GM21528 (cell line): ENCODE data around the gene ADRA2B.

Experiments
- ATAC-seq: cut with Tn5 transposase; IDR thresholded peaks from one replicate; pipeline ENCODE4 v1.9.1; 2021; ENCODE audit warnings: mild to moderate bottlenecking, moderate library complexity; ENCODE audit not compliant: unreplicated experiment, low FRiP score

ADRA2B gene

GRCh38 chr2:96107708-96108065, 8.7 kb downstream of the ADRA2B start:
- ATAC-seq: no peak

- no peak for ATAC-seq
These were observed 9.2 kb downstream of the ADRA2B start for GRCh38 chr2:96106991-96107707.

DNA sequence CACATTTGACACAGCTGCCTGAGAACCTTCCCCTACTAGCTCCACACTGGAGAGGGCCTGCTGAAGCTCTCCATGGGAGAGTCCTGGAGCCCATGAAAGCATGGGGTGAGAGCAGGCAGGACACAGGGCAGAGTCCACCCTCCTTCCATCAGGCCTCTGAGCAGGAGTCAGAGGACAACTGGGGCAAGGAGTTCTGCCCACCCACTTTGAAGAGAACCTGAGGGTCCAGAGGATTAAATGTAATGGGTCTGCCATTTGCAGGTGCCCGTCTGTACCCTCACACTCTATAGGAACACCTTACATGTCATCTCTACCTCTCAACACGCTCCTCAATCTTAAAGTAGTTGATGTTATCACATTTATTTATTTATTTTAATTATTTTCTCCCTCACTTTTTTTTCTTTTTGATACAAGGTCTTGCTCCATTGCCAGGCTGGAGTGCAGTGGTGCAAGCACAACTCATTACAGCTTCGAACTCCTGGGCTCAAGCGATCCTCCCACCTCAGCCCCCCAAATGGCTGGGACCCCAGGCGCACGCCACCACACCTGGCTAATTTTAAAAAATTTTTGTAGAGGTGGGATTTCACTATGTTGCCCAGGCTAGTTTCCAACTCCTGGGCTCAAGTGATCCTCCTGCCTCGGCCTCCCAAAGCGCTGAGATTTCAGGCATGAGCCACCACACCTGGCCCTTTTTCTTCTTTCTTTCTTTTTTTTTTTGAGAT, 10.2 kb downstream of the ADRA2B start:
- ATAC-seq: no peak

DNA sequence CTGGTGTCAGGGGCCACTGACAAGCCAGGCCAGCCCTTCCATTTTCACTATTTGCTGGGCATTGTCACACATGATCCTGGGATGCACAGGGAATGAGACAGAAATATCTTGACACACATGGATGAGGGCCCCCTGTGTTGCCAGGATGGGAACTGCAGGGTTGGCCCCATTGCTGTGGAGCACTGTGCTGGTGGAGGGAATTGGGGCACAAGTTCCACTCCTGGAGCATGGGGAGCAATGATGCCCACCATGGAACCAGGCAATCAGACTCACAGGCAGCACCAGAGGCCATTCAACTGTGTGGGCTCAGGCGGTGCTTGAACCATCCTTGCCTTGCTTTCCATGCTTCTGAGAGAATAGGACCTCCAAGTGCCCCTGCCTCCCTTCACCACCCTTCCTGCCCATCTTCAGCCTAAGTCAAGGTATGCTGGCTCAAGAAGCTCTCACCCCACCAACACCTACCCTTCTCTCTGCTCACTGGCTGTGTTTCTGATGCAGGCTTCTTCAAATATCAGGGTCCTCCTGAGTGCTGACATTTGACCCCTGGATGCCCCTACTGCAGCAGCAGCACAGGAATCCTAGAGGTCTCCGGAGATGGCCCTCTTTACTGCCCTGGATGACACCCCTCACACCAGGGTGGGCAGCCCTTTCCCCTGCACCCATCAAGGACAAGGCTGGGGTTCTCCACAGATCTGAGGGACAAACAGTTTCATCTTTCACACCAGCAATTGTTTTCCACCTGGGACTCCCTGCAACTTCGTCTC, 11.0 kb downstream of the ADRA2B start:
- ATAC-seq: no peak

DNA sequence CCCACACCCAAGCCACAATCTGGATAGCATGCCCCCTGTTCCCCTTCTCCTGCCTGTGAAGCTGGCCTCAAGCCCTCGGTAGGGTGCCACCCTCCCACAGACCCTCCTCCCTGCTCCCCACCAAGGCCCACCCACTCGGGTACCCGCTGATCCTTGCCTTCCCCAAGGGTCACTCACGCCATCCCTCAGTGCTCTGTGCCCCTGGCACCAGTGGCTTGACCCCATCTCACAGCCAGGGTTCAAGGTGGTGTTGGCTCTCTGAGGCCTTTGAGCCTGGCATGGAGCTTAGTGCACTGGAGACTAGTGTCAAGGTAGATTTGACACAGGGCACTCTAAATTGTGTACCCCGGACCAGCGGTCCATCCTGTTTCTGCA, 11.9 kb downstream of the ADRA2B start:
- no peak for ATAC-seq

GRCh38 chr2:96103761-96104486, 12.4 kb downstream of the ADRA2B start:
- no peak for ATAC-seq

- ATAC-seq: no peak
These were observed 13.2 kb downstream of the ADRA2B start for GRCh38 chr2:96103187-96103601.

DNA sequence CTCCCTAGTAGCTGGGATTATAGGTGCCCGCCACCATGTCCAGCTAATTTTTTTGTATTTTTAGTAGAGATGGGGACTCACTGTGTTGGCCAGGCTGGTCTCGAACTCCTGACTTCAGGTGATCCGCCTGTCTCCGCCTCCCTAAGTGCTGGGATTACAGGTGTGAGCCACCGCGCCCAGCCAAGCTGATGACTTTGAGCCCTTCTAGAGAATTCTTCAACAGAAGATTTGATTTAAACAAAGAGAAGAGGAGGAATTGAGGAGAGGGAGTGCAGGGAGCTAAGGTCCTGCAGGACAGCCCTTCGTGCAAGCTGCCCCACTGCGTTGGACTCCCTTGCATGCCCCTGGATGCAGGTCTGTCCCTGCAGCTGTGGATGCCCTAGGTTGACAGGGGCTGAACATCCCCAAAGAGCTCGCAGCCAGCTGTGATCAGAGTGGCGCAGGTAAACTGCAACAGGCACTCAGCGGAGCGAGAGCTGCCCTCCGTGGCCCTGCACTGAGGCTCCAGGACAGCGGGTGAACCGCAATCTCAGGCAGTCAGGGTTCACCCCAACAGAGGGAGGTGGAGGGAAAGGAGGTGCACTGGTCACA, 13.7 kb downstream of the ADRA2B start:
- no peak for ATAC-seq

DNA sequence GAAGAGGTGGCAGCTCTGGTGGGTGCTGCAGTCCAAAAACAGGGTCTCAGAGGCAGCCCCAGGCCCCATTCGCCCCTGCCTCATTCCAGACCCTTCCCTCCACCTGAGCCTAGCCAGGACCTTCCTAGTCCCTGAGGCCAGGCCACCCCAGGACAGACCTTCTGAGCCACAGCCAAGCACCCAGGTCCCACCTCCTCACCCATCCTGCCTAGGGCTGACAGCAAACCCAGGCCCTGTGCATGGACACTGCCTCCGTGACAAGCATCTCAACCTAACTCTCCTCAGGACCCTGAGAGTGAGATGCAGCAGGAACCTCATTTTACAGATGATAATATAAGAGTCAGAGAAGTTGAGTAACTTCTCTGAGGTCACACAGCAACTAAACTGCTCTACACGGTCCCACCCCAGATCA, 15.5 kb downstream of the ADRA2B start:
- no peak for ATAC-seq

GRCh38 chr2:96099861-96100798, 16.2 kb downstream of the ADRA2B start:
- ATAC-seq: no peak

GRCh38 chr2:96098900-96099590, 17.3 kb downstream of the ADRA2B start:
- no peak for ATAC-seq

DNA sequence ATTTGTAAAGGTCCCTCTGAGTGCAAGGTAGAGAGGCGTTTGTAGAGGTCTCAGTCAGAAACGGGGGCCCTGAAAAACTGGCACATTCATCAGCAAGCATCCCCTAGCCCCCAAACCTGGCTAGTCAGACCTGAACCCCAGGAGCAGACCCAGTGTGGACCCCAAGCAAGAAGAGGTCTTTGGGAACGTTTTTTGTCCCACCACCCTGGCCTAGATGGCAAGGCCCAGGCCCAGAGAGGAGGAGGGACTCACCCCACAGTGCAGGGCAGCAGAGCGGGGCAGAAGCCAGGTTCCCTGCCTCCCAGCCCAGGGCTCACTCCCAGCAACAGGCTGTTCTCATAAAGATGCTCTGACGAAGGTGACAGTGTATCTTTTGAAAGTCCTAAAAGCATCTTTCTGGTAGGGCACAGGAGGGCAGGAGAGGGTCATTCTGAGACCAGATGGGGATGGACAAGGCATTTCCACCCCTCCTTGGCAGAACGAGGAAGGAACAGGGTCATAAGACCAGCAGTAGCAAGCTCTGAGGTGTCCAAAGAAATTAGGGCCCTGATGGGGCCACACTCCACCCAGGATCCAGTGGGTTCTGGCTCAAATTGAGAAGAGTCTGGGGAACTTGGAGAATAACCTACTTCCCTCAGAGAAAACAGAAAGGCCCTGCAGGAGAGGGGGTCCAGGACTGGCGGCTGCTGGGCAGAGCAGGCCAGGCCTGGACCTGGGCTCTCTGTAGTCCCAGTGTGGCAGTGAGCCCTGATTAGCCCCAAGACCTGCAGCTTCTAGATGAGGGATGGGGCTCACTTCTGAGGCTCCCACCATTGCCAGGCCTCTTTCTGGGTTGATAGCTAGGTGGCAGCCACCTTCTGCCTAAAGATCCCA, 18.2 kb downstream of the ADRA2B start:
- ATAC-seq: no peak

DNA sequence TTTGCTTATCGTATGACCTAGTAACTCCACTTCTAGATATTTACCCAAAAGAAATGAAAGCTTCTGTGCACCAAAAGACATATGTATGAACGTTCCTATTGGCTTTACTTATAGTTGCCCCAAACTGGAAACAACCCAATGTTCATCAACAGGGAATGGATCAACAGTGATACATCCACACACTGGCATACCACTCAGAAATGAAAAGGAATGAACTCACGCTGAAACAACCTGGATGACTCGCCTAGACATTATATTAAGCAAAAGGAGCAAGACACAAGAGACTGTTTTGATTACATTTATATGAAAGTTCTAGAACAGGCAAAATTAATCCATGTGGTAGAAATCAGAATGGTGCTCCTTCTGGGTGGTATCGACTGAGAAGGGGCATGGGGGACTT, 18.9 kb downstream of the ADRA2B start:
- ATAC-seq: no peak

DNA sequence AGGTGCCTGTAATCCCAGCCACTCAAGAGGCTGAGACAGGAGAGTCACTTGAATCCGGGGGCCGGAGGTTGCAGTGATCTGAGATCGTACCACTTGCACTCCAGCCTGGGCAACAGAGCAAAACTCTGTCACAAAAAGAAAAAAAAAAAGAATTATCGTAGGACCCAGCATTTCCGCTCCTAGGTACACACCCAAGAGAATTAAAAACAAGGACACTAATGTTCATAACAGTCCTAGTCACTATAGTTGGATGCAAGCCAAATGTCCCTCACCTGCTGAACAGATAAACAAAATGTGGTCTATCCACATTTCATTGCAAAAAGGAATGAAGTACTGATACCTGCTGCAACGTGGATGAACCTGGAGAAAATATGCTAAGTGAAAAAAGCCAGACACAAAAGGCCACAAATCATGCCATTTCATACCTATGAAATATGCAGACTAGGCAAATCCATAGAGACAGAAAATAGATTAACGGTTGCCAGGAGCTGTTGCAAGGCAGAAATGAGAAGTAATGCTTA, 21.2 kb downstream of the ADRA2B start:
- ATAC-seq: no peak

GRCh38 chr2:96093528-96093927, 22.8 kb downstream of the ADRA2B start:
- ATAC-seq: no peak

- ATAC-seq: no peak
These were observed 23.4 kb downstream of the ADRA2B start for GRCh38 chr2:96092951-96093350.

DNA sequence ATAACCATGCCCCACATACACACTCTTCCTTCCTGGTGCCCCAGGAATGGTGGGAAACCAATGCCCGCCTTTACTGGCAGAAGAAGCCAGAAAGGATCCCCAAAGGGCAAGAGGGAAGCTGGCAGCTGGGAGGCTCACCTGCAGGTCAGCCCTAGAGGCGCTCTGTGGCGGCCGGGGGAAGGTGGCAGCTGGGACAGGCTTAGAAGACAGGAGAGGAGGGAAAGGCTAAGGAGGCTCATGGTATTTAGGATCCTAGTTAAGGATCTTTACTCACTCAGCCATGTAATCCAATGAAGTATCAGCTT, 23.8 kb downstream of the ADRA2B start:
- ATAC-seq: no peak
